ENCODE results near the gene CLBA1.
A peak's percentile ranks its signal among the peaks of the same experiment; 100 is the strongest.
"Not testable (repeated sequence)": the region's sequence is repeated elsewhere in the genome, so short reads cannot be mapped to it uniquely, and the experiment has no call there.

Gene CLBA1

DNA sequence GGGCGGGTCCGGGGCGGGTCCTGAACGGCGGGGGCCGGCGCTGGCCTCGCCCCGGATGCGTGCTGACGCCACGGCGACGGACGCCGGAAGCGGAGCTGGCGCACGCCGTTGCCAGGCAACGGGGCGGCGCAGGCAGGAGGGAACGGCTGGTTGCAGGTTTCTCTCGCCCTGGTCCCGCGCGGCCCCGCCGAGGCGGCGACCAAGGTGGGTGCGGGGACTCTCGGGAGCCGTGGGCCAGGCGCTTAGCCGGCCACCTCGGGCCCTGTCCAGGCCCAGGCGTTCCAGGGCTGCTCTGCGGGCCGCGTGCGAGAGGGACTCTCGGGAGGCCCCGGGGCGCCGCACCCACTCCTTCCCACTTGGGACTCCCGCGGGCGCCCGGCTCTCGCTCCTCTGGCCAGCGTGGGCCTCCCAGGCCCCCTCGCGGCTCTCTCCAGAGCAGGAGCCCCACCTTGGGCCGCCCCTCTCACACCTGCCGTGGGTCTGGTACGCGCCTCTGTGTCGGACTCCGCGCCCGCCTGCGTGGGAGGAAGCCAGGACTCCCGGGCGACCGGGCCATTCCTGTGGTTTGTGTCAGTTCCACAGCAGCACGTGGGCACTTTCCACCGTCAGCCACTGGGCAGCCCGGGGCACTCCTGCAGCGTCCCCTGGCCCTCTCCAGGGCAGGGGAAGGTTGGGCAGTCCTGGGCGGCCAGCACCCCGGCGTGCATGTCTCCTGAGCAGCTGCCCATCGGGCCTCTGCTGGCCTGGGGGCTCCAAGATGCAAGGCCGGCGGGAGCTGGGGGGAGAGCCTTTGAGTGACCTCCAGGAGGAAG lies at the start of gene CLBA1:
CLBA1 (plus strand) TSS at position 114 of the 812 bp plus-strand sequence; CDS start at position 758, 644 bp downstream.
- DNase-seq, result peak; percentile 84 to 85

DNA sequence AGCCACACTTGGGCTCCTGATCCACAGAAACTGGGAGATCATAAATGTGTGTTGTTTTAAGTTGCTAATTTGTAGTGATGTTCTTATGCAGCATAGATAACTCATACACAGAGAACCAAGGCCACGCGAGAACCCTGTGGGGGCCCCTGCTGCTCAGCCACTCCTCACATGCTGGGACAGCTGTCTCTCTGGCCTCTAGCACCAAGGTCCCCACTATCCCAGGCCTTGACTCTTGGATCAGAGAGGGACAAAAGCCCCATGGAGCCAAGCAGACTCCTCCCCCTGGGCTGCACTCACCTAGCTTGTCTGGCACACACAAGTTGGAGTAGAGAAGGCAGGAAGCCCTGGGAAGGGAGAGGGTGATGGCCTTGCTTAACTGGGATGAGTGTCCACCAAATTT lies 49.6 kb upstream of the CLBA1 start:
- DNase-seq, result no peak

DNA sequence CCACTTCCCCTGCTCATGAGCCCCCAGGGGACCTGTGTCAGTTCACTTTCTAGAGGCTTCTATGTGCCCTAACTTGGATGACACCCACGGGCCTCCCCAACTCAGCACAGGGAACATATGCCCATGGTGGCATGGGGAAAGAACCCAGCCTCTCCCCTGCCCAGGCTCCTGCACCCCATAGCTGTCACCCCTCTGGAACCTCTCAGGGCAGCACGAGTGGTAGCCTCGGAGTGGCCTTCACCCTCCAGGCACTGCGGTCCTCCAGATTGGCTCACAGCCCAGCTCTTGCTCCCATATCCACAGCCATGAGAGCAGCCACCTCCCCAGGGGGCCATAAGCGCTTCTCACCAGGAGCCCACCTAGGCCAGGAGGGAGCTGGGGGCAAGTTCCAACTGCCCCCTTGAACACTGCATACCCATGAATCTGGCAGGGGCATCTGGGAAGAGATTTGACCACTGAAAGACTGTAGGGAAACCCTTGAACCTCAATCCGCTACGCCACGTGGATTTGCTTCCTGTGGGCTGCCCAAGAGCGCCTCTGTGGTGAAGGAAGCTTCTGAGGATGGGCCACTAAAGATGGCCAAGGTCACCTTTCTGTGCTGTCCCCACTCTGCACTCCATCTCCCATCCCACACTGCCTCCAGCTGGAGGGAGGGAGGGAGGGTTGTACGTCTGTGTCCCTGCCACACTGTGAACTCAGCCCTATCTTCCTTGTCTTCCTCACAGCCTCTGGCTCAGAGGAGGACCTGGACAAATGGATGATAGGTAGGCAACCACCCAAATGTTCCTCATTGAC lies 49.0 kb upstream of the CLBA1 start:
- no peak for DNase-seq

DNA sequence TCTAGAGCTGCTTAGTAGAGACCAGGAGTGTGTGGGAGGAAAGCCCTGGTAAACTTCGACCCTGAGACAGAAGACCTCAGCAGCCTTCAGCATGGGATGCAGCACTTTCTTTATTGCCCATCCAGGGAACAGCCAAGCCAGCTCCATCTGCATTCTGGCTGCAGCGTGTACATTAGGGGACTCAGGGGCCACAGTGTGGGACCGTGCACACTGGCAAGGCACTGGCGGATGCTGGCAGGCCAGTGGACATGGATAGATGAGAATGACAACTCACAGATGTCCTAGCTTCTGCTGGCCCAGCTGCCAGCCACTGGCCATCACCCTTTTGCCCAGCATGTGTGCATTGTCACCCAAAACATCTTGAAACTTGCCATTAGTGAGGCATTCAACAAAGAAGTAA lies 48.4 kb upstream of the CLBA1 start:
- DNase-seq, result no peak

DNA sequence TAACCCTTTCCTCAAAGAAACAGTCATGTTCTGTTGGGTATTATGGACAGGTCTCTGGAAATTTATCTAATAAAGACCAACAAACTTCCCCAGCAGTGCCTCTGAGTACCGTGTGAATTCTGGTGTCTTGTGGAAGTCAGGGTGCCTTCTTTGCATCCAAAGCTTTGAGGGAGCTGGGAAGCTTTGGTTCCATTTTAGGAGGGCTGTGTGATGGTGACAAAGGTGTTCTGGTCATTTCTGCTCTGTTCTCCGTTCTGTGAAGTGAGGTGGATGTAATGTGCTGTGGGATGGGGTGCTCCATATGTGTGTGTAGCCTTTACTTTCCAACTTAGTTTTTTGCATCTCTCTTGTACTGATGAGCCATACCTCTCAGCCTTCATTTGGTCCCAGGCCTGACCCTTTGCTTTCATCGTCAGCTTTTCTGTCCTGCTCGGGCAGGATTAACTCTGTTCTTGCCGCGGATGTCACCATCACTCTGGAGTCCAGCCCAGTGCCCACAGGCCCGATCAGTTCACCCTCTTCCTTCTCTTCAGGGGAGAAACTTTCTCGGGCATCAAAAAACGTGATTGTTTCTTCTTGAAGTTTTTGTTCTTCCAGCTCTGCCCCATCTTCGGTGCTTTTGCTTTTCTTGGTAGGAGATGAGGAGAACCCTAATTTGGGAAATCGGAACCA lies 47.8 kb upstream of the CLBA1 start:
- DNase-seq, result no peak

DNA sequence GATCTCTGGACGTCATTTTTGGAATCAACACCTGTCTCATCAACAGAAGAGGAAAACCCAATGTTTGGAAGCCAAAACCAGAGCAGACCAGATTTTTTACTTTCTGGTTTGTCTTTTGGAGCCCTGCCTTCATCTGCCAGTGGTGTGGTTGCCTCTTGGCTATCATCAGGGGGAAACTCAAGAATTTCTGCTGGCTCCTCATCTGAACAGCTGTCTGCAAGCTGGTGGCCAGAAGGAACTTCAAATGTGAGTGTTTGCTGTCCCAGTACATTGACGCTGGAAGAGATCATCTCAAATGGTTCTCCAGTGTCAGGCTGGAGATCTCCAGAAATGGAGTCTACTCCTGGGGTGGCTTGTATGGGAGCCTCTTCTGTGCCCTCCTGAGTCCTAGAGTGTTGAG lies 47.2 kb upstream of the CLBA1 start:
- no peak for DNase-seq

DNA sequence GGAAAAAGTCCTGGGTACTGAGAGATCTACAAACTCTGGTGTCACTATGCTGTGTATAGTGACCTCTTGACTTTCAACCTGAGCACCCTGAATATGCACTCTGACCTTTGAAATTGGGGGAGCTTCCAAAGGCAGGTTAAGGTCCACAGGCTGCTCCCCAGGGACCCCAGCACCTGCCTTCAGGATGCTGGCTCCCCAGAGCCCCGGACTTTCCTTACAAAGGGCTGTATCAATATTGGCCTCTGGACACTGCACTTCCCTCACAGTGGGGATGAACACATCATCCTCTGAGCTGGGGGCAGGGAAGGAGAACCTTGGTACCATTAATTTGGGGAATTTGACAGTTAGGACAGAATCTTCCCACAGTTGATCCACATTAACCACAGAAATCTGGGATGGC lies 46.6 kb upstream of the CLBA1 start:
- DNase-seq, result no peak

DNA sequence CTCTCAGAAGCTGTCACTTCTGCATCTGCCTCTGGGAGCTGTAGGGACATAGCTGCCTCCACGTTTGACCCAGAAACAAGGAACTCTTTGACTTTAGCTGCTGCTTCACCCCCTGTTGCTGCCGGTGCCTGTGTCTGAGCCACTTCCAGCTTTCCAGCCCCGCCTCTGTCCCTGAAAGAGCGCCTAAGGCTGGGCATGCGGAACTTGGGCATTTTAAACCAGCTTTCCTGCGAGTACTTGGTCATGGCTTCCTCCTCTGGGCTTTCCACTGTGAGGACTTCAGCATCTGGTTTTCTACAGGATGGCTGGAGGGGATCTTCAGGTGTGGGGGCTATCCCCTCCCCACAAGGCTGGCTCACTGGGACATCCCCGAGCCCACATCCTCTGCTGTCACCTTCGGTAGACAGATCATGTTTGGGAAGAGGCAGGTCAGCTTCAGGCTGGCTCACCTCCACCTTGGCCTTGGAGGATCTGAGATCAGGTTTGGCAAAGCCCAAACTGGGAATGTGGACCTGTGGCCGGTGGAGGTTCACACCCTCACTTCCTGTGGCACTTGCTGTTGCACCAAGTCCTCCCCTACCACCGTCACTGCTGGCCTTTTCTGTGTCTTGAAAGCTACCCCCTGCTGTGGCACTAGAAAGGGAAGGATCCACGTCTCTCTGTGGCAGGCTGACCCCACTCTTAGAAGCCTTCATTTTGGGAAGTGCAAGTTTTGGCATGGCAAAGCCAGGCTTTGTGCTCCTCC lies 45.8 kb upstream of the CLBA1 start:
- no peak for DNase-seq

DNA sequence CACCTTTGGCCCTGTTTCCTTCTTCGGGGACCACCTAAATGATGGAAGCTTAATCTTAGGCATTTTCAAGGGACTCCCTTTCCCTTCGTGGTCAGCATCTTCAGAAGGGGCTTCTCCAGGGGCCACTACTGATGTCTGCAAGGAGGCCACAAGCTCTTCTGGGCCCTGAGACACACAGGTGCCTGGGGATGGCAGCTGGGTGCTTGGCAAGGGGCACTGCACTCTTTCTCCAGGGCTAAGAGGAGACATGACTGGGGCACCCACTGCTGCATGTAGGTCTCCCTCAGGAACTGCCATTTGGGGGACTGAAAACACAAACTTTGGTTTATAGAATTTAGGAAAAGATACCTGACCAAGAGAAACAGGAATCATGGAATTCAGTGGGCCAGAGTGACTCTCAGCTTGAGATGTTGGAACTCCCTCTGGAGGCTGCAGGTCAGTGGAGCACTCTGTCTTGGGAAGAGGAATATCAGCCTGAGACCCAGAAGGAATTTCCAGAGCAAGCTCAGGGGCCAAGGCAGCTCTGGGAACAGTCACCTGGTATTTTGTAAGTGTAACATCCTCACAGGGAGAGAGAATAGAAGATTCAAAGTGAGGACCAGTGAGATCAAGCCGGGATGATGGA lies 45.0 kb upstream of the CLBA1 start:
- DNase-seq, result no peak

DNA sequence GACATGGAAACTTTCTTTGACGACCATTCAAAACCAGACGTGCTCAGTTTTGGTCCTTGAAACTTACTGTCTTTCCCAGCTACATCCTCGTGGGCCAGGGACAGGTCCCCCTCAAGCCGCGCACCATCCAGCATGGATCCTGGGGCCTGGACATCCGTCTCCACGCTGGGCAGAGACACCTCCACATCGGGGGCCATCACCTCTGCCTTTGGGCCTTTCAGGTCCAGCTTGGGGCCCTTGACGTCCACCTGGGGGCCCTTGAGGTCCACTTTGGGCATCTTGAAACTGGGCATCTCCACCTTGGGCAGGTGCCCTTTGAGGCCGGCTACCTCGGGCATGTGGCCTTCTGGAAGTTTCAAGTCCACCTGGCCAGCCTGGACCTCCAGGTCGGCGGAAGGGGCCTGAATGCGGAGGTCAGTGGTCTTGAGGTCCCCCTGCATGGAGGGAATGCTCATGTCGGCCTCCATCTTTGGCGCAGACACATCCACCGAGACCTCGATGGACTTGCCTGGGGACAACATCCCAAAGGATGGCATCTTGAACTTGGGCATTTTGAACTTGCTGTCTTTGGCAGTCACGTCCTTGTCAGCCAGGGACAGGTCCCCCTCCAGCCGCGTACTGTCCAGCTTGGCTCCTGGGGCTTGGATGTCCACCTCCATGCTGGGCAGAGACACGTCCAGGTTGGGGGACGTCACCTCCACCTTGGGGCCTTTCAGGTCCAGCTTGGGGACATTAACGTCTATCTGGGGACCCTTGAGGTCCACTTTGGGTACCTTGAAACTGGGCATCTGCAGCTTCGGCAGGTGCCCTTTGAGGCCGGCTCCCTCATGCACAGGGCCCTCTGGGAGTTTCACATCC lies 43.9 kb upstream of the CLBA1 start:
- DNase-seq, result no peak

DNA sequence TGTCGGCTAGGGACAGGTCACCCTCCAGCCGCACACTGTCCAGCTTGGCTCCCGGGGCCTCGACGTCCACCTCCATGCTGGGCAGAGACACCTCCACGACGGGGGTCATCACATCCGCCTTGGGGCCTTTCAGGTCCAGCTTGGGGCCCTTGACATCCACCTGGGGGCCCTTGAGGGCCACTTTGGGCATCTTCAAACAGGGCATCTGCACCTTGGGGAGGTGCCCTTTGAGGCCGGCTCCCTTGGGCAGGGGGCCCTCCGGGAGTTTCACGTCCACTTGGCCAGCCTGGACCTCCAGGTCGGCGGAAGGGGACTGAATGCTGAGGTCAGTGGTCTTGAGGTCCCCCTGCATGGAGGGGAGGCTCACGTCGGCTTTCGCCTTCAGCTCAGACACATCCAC lies 43.0 kb upstream of the CLBA1 start:
- no peak for DNase-seq

DNA sequence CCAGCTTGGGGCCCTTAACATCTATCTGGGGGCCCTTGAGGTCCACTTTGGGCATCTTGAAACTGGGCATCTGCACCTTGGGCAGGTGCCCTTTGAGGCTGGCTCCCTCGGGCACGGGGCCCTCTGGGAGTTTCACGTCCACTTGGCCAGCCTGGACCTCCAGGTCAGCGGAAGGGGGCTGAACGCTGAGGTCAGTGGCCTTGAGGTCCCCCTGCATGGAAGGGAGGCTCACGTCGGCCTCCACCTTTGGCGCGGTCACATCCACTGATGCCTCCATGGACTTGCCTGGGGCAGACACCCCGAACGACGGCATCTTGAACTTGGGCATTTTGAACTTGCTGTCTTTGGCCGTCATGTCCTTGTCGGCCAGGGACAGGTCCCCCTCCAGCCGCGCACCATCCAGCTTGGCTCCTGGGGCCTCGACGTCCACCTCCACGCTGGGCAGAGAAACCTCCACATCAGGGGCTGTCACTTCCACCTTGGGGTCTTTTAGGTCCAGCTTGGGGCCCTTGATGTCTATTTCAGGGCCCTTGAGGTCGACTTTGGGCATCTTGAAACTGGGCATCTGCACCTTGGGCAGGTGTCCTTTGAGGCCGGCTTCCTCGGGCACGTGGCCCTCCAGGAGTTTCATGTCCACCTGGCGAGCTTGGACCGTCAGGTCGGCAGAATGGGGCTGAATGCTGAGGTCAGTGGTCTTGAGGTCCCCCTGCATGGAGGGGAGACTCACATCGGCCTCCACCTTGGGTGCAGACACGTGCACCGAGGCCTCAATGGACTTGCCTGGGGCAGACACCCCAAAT lies 42.2 kb upstream of the CLBA1 start:
- DNase-seq, result not testable (repeated sequence)

DNA sequence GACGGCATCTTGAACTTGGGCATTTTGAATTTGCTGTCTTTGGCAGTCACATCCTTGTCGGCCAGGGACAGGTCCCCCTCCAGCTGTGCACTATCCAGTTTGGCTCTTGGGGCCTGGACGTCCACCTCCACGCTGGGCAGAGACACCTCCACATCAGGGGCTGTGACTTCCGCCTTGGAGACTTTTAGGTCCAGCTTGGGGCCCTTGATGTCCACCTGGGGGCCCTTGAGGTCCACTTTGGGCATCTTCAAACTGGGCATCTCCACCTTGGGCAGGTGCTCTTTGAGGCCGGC lies 41.6 kb upstream of the CLBA1 start:
- not testable (repeated sequence) for DNase-seq

DNA sequence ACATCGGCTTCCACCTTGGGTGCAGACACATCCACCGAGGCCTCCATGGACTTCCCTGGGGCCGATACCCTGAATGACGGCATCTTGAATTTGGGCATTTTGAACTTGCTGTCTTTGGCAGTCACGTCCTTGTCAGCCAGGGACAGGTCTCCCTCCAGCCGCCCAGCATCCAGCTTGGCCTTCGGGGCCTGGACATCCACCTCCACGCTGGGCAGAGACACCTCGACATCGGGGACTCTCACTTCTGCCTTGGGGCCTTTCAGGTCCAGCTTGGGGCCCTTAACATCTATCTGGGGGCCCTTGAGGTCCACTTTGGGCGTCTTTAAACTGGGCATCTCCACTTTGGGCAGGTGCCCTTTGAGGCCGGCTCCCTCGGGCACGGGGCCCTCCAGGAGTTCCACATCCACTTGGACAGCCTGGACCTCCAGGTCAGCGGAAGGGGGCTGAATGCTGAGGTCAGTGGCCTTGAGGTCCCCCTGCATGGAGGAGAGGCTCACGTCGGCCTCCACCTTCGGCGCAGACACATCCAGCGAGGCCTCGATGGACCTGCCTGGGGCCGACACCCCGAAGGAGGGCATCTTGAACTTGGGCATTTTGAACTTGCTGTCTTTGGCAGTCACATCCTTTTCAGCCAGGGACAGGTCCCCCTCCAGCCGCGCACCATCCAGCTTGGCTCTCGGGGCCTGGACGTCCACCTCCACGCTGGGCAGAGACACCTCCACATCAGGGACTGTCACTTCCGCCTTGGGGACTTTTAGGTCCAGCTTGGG lies 41.0 kb upstream of the CLBA1 start:
- not testable (repeated sequence) for DNase-seq

DNA sequence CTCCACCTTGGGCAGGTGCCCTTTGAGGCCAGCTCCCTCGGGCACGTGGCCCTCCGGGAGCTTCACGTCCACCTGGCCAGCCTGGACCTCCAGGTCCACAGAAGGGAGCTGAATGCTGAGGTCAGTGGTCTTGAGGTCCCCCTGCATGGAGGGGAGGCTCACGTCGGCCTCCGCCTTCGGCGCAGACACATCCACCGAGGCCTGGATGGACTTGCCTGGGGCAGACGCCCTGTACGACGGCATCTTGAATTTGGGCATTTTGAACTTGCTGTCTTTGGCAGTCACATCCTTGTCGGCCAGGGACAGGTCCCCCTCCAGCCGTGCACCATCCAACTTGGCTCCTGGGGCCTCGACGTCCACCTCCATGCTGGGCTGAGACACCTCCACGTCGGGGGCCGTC lies 40.3 kb upstream of the CLBA1 start:
- DNase-seq, result not testable (repeated sequence)

DNA sequence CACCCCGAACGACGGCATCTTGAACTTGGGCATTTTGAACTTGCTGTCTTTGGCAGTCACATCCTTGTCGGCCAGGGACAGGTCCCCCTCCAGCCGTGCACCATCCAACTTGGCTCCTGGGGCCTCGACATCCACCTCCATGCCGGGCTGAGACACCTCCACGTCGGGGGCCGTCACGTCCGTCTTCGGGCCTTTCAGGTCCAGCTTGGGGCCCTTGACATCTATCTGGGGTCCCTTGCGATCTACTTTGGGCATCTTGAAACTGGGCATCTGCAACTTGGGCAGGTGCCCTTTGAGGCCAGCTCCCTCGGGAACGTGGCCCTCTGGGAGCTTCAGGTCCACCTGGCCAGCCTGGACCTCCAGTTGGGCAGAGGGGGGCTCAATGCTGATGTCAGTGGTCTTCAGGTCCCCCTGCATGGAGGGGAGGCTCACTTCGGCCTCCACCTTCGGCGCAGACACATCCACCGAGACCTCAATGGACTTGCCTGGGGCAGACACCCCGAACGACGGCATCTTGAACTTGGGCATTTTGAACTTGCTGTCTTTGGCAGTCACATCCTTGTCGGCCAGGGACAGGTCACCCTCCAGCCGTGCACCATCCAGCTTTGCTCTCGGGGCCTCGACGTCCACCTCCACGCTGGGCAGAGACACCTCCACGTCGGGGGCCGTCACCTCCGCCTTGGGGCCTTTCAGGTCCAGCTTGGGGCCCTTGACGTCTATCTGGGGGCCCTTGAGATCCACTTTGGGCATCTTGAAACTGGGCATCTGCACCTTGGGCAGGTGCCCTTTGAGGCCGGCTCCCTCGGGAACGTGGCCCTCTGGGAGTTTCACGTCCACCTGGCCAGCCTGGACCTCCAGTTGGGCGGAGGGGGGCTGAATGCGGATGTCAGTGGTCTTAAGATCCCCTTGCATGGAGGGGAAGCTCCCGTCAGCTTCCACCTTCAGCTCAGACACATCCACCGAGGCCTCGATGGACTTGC lies 39.3 kb upstream of the CLBA1 start:
- DNase-seq, result not testable (repeated sequence)

DNA sequence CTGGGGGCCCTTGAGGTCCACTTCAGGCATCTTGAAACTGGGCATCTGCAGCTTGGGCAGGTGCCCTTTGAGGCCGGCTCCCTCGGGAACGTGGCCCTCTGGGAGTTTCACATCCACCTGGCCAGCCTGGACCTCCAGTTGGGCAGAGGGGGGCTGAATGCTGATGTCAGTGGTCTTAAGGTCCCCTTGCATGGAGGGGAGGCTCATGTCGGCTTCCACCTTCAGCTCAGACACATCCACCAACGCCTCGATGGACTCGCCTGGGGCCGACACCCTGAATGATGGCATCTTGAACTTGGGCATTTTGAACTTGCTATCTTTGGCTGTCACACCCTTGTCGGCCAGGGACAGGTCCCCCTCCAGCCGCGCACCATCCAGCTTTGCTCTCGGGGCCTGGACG lies 38.4 kb upstream of the CLBA1 start:
- not testable (repeated sequence) for DNase-seq

DNA sequence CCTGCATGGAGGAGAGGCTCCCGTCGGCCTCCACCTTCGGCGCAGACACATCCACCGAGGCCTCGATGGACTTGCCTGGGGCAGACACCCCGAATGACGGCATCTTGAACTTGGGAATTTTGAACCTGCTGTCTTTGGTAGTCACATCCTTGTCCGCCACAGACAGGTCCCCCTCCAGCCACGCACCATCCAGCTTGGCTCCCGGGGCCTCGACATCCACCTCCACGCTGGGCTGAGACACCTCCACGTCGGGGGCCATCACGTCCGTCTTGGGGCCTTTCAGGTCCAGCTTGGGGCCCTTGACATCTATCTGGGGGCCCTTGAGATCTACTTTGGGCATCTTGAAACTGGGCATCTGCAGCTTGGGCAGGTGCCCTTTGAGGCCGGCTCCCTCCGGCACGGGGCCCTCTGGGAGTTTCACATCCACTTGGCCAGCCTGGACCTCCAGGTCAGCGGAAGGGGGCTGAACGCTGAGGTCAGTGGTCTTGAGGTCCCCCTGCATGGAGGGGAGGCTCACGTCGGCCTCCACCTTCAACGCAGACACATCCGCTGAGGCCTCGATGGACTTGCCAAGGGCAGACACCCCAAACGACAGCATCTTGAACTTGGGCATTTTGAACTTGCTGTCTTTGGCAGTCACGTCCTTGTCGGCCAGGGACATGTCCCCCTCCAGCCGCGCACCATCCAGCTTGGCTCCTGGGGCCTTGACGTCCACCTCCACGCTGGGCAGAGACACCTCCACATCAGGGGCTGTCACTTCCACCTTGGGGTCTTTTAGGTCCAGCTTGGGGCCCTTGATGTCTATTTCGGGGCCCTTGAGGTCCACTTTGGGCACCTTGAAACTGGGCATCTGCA lies 37.5 kb upstream of the CLBA1 start:
- not testable (repeated sequence) for DNase-seq

Data from stimulated activated CD4-positive, alpha-beta T cell treated with anti-CD3 and anti-CD28 coated beads, Interleukin-2, amount 100 ng/mL, for 48 hours (primary cell).